NCI-H2107 treated with DMSO at 0.1 percent for 48 hours (cell line): ENCODE measurements around the gene PRDM10.
"Not testable (repeated sequence)": the region's sequence is repeated elsewhere in the genome, so short reads cannot be mapped to it uniquely, and the experiment has no call there.

Experiments used
- DNase-seq: peaks from one replicate; lab custom pipeline; 2025; ENCODE audit not compliant: unreplicated experiment; lab: John Stamatoyannopoulos, UW

Gene PRDM10, protein sequence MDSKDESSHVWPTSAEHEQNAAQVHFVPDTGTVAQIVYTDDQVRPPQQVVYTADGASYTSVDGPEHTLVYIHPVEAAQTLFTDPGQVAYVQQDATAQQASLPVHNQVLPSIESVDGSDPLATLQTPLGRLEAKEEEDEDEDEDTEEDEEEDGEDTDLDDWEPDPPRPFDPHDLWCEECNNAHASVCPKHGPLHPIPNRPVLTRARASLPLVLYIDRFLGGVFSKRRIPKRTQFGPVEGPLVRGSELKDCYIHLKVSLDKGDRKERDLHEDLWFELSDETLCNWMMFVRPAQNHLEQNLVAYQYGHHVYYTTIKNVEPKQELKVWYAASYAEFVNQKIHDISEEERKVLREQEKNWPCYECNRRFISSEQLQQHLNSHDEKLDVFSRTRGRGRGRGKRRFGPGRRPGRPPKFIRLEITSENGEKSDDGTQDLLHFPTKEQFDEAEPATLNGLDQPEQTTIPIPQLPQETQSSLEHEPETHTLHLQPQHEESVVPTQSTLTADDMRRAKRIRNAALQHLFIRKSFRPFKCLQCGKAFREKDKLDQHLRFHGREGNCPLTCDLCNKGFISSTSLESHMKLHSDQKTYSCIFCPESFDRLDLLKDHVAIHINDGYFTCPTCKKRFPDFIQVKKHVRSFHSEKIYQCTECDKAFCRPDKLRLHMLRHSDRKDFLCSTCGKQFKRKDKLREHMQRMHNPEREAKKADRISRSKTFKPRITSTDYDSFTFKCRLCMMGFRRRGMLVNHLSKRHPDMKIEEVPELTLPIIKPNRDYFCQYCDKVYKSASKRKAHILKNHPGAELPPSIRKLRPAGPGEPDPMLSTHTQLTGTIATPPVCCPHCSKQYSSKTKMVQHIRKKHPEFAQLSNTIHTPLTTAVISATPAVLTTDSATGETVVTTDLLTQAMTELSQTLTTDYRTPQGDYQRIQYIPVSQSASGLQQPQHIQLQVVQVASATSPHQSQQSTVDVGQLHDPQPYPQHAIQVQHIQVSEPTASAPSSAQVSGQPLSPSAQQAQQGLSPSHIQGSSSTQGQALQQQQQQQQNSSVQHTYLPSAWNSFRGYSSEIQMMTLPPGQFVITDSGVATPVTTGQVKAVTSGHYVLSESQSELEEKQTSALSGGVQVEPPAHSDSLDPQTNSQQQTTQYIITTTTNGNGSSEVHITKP

DNA sequence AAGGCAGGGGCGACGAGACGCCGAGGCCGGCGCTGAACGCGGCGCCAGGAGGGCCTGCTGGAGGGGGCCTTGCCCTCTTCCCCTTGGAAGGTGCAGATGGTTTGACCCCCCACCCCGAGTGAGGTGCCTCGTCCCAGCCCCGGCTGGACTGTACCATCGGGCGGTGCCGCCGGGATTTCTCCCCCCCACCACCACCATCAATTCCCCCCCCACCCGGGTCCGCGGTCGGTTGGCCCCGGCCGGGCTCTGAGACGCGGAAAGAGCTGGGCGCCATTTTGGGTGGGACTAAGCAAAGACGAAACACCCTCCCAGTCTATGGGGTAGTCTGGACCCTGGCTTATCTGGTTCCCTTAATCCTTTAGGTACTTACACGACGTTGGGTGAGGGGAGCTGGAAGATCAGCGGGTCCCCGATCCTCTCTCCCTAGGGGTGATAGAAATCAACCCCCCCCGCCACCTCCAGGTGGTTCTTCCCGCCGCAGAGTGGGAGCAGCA lies at the start of gene PRDM10:
PRDM10 (minus strand) TSS at position 484 of the 494 bp plus-strand sequence. CDS start 41,871 bp downstream, outside the sequence.
- peak; percentile 93 for DNase-seq

GRCh38 chr11:130051082-130051481 lies 48.4 kb upstream of the PRDM10 start:
- no peak for DNase-seq

DNA sequence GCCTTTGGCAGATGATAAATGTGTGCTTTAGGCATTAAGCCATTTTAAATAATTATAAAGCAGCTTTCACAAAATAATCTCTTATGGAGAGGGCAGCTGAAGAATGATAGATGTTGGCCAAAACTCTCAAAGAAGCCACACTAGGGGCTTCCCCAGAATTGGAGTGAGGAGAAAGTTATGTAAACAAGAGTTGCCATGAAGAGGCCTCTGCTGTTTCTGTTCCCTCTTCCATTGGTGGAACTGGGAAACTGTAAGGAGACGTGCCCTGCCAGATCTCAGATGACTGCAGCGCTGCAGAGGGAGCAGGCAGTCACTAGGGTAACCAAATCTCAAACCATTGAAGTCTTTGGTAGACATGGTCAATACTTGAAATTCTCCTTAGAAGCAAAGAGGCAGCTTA lies 47.6 kb upstream of the PRDM10 start:
- no peak for DNase-seq

- DNase-seq, result no peak
These were observed 46.7 kb upstream of the PRDM10 start for GRCh38 chr11:130049328-130049771.

DNA sequence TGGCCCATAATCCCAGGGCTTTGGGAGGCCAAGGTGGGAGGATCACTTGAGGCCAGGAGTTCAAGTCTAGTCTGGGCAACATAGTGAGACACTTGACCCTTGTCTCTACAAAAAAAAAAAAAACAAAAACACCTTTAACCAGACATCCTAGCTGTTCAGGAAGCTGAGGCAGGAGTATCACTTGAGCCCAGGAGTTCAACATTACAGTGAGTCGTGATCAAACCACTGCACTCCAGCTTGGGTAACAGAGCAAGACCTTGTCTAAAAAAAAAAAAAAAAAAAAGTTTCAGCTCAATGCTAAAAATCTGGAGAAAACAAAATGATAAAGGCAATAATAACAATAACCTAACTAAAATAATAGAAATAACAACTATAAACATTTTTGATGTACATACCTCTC lies 44.5 kb upstream of the PRDM10 start:
- no peak for DNase-seq

DNA sequence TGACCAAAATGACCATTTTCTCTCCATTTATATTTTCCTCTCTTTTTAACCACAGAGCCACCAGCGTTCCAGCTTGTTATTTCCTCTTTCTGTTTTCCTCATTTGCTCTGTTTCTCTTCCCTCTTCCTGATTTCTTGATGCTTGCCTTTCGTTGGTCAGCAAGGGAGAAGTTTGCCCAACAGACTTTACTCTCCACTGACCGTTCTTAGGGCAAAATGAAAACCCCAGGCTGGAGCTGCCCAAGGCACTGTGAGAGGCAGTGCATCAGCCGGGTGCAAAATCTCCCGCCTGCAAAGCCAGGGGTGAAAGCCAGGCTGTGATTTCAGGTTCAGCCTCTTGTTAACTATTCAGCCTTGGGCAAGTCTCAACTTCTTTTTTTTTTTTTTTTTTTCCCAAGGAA lies 40.9 kb upstream of the PRDM10 start:
- no peak for DNase-seq

DNA sequence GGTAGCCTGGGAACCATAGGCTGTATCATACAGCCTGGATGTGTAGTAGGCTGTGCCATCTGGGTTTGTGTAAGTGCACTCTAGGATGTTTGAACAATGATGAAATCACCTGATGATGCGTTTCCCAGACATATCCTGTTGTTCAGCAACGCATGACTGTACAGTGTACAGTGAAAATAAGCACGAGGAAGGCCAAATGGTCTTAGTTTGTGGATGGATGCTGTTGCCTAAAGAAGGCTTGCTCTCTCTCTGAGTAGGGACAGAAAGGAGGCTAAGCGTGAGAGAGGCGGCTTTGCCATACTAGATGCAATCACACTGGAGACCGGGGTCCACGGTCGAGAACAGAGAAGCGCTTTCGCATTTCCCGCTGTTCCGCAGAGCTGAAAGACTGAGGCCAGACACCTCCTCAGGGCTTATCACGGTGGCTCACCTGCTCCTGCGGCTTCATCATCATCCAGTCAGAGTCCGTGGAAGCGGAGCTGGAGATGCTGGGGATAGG lies 39.5 kb upstream of the PRDM10 start:
- no peak for DNase-seq

- no peak for DNase-seq
These were observed 37.8 kb upstream of the PRDM10 start for GRCh38 chr11:130040281-130040940.

DNA sequence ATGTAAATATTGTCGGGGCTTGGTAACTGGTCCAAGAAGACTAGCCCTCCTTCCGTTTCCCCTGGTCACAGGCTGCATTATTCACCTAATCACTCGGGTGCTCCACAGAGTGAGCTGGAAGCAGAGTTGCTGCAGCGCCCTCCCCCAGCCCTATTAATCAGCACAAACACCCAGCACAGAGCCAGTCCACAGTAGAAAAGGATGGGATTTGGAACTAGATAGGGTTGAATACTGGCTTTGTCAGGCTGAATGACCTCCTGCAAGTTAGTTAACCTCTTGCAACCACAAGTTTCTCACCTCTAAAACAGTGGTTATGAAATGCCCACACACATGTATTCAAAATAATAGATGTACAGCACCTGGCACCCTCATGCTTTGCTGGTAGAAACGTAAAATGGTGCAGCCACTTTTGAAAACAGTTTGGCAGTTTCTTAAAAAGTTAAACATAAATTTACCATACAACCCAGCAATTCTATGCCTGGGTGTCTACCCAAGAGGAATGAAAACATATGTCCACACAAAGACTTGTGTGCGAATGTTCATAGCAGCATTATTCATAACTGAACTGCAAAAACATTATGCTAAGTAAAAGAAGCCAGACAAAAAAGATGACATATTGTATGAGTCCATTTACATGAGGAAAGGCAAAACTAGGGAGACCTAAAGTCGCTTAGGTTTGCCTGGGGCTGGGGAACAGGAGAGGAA lies 35.4 kb upstream of the PRDM10 start:
- no peak for DNase-seq

- DNase-seq, result no peak
These were observed 34.4 kb upstream of the PRDM10 start for GRCh38 chr11:130037058-130037457.

DNA sequence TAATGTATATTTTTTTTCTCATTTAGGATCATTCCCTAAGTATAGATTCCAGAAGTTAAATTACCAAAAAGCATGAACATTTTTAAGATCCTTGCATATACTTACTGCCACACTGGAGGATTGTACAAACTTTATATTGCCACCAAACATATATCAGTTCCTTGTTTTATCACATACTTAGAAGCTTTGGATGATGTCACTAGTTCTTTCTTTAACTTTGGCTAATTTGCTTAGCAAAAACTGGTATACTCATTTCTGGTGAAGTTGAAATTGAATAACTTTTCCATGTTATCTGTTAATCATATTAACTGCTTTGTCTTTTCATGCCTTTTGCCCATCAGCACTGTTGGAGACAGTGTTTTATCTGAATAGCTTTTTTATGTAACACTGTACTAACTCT lies 31.6 kb upstream of the PRDM10 start:
- DNase-seq, result no peak

GRCh38 chr11:130032931-130033330 lies 30.3 kb upstream of the PRDM10 start:
- DNase-seq, result no peak

- DNase-seq, result no peak
These were observed 29.3 kb upstream of the PRDM10 start for GRCh38 chr11:130031945-130032344.

- DNase-seq, result no peak
These were observed 28.4 kb upstream of the PRDM10 start for GRCh38 chr11:130031056-130031455.

DNA sequence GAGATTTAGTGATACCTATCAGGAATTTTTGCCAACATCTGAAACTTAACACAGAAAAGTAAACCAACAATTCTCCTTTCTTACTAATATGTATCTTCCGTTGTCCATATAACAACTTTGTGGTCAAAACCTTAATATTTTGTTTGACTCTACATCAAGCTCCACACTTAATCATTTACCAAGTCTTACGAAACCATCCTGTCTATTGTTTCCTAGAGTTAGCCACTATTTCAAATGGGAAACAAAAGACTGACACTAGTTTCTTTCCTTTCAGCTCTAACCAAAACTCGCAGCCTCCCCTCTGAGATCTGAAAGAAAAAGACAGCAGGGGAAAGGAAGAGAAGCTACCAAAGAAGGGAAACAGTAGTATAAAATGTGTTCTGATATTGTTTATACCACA lies 26.5 kb upstream of the PRDM10 start:
- DNase-seq, result no peak

DNA sequence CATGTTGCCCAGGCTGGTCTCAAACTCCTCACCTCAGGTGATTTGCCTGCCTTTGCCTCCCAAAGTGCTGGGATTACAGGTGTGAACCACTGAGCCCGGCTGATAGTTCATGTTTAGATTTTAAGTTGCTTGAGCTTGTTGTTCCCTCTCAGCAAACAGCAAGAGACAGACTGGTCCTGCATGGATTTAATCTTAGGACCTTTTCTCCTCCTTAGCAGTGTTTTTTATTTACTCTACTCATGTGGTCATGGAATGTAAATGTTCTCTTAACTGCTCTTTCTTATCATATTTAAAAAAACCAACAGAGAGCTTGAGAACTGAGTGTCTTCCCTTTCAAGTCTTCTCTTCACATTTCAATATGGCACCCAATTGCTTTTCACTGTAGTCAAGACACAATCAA lies 22.7 kb upstream of the PRDM10 start:
- no peak for DNase-seq

DNA sequence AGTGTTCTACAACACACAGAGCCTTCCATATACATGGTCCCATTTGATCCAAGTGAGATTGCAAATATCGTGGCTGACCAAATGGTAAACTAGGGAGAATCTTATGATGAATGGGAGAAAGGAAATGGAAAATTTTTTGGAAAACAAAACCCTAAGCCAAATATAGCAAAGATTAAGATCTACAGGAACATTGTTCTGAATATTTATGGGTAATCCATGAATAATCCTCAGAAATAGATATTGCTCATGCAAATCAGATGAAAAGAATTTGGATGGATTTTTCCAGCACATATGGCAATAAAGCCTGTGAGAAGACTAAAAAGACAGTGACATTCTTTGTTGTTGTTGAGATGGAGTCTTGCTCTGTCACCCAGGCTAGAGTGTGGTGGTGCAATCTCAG lies 21.7 kb upstream of the PRDM10 start:
- DNase-seq, result no peak

DNA sequence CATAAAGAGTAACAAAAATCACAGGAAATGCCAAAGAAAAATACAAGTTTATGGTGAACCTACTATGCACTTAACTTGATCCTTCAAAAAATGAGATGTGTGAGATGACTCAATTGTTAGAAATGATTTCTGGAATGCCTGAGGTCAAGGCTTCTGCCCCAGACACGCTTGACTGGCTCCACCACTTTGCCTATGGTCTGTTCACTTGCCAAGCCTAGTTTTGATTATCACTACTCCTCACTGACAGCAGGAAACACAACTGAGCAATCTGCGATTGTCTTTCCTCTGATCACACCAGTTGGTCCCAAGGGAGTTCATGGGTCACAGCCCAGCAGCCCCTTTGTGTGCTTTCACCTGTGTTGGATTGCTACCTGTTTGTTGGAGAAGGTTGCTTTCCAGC lies 20.6 kb upstream of the PRDM10 start:
- DNase-seq, result no peak

- no peak for DNase-seq
These were observed 20.2 kb upstream of the PRDM10 start for GRCh38 chr11:130022799-130023198.

DNA sequence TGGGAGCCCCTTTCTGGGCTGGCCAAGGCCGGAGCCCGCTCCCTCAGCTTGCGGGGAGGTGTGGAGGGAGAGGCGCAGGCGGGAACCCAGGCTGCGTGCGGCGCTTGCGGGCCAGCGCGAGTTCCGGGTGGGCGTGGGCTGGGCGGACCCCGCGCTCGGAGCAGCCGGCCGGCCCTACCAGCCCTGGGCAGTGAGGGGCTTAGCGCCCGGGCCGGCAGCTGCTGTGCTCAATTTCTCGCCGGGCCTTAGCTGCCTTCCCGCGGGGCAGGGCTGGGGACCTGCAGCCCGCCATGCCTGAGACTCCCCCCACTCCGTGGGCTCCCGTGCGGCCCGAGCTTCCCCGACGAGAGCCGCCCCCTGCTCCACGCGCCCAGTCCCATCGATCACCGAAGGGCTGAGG lies 19.0 kb upstream of the PRDM10 start:
- not testable (repeated sequence) for DNase-seq
